ENCODE measurements around the gene SLC43A3.

DNA sequence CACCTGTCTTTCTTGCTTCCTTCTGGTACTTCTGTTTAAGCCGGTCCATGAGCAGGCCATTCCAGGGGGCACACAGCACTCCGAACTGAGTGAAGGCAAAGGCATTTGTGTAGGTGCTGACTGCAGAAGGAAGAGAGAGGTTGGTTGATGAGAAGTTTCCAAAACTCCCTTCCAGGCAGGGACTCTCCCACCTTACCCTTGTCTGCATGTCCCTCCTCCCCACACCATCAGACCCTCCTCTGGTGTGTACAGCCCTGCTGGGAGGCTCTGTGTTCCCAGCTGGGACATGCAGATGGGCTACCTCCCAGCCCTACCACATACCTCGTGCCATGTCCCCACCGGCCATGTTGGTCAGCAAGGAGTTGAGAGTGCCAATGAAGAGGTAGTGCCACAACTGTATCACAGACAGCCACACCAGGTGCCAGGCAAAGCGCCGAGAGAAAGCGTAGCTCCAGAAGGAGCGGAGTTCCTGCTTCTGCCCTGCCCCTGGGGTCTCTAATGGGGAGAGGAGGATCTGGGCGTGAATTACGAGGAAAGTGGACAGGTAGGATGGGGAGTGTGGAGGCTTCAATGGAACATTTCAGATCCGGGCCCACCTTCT is 12.2 kb downstream of the SLC43A3 start:
- TF ChIP-seq EZH2 (IDR thresholded peaks at IDR 0.05; ENCODE audit: insufficient read depth, poor library complexity, severe bottlenecking) (no peak), EZH2phosphoT487 (IDR thresholded peaks at IDR 0.05; ENCODE audit: insufficient read depth, low read depth) (no peak)
